Stimulated activated CD4-positive, alpha-beta T cell treated with anti-CD3 and anti-CD28 coated beads, TNF-alpha, amount 100 ng/mL, for 24 hours (primary cell): ENCODE measurements around the gene DNASE1L1.

Experiments
- DNase-seq, 3 experiments: peaks; one replicate each; pipeline ENCODE4 v3.0.0-alpha.2; 2020; ENCODE audit warnings: low read depth in 3 of 3

DNASE1L1 gene

GRCh38 chrX:154352012-154352401, 57.0 kb downstream of the DNASE1L1 start:
- DNase-seq = no peak
